Right lobe of liver (tissue), 4 donors: Measurements from ENCODE around the gene KRTAP2-3.

ENCODE experiments used
- POLR2A ChIP-seq: fragments of 450-650 bp; IDR thresholded peaks from one replicate; pipeline ENCODE4 v1.6.1; 2017; ENCODE audit warnings: antibody characterized with exemption, mild to moderate bottlenecking
- TF ChIP-seq, protein P1 (sequence below), 4 donors: fragments of 200-600 bp in 3 of 4; fragments of 450-650 bp in 1 of 4; IDR thresholded peaks; one replicate each; pipeline versions ENCODE4 v1.5.1 to v1.8.0; 2016 to 2022; ENCODE audit warnings: antibody characterized with exemption in 4 of 4, mild to moderate bottlenecking in 2 of 4
- donor health status: DM: no; HTN: no; CAD: no.
- donor health status: DM: no; HTN: no; CAD: no.
- donor health status: DM: no; HTN: yes; CAD: no.

DNA sequence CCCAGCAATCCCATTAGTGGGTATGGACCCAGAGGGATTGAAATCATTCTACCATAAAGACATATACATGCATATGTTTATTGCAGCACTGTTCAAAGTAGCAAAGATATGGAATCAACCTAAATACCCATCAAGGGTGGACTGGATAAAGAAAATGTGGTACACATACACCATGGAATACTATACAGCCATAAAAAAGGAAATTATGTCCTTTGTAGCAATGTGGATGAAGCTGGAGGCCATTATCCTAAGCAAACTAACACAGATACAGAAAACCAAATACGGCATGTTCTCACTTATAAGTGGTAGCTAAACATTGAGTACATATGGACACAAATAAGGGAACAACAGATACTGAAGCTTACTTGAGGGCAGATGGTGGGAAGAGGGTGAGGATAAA, 2.4 kb downstream of the KRTAP2-3 start:
- TF ChIP-seq, protein P1, sequence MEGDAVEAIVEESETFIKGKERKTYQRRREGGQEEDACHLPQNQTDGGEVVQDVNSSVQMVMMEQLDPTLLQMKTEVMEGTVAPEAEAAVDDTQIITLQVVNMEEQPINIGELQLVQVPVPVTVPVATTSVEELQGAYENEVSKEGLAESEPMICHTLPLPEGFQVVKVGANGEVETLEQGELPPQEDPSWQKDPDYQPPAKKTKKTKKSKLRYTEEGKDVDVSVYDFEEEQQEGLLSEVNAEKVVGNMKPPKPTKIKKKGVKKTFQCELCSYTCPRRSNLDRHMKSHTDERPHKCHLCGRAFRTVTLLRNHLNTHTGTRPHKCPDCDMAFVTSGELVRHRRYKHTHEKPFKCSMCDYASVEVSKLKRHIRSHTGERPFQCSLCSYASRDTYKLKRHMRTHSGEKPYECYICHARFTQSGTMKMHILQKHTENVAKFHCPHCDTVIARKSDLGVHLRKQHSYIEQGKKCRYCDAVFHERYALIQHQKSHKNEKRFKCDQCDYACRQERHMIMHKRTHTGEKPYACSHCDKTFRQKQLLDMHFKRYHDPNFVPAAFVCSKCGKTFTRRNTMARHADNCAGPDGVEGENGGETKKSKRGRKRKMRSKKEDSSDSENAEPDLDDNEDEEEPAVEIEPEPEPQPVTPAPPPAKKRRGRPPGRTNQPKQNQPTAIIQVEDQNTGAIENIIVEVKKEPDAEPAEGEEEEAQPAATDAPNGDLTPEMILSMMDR (IDR thresholded peaks at IDR 0.05), result no peak
- TF ChIP-seq POLR2A, result no peak
